Left ventricle myocardium inferior (tissue), 1 donor: ENCODE data around the gene BLVRA. TPM values are rescaled to one million over a fixed set of nuclear protein-coding genes. Genes with fewer than 3 reads are reported as not detected.

Experiments used
- DNase-seq: peaks from one replicate; pipeline ENCODE4 v3.0.0-alpha.2; 2020
- H3K27ac ChIP-seq: fragments of 200-600 bp; replicated peaks from 2 replicates; pipeline ENCODE4 v1.8.0; 2021
- H3K27me3 ChIP-seq: fragments of 200-600 bp; 2 replicates; pipeline ENCODE4 v1.8.0; 2021; ENCODE audit warnings: low read depth
- H3K36me3 ChIP-seq: fragments of 200-600 bp; 2 replicates; pipeline ENCODE4 v1.8.0; 2021
- H3K4me1 ChIP-seq: fragments of 200-600 bp; 2 replicates; pipeline ENCODE4 v1.8.0; 2021
- H3K4me3 ChIP-seq: fragments of 200-600 bp; 2 replicates; pipeline ENCODE4 v1.8.0; 2021; ENCODE audit warnings: mild to moderate bottlenecking, moderate library complexity
- H3K9me3 ChIP-seq: fragments of 200-600 bp; replicated peaks from 2 replicates; pipeline ENCODE4 v1.8.0; 2021
- CTCF ChIP-seq: fragments of 200-600 bp; IDR thresholded peaks from 2 replicates; pipeline ENCODE4 v1.8.0; 2021; ENCODE audit warnings: antibody characterized with exemption, mild to moderate bottlenecking, borderline replicate concordance
- intact Hi-C: fragments of 100-400 bp; cut with micrococcal nuclease; formaldehyde crosslinking; loops from one replicate; pipeline ENCODE4 v1.11.0; 2022
- total RNA-seq: library from RNA; stranded (reverse); fragmentation: NEBNext Ultra II Directional; extraction: Animal tissue kit (Norgen Biotek cat#: 25700); gene quantifications from one replicate; pipeline ENCODE4 v1.2.1, GENCODE V29; 2021
- donor health status: DM: no; HTN: yes; CAD: no; lungs with severe emphysema.

Gene BLVRA
- total RNA-seq, 1 donor from 2014 or later: 44.8 TPM

GRCh38 chr7:43768201-43768886 is 9.9 kb downstream of the BLVRA start:
- no peaks in the 10 kb centered on the region for H3K9me3 ChIP-seq
- intact Hi-C loops: no loop called here
- no peak for DNase-seq
- H3K4me1 ChIP-seq: peaks cover 17% of the 10 kb centered on the region
- no peak overlapping the region for H3K27ac ChIP-seq
- H3K4me3 ChIP-seq: no peak overlapping the region
- H3K36me3 ChIP-seq: peaks cover 21% of the 10 kb centered on the region
- no peaks in the 10 kb centered on the region for H3K27me3 ChIP-seq
- TF ChIP-seq CTCF: no peak

- Histone ChIP-seq H3K36me3 (peaks cover 21% of the 10 kb centered on the region), H3K9me3 (no peaks in the 10 kb centered on the region), H3K4me3 (no peak overlapping the region), H3K27ac (no peak overlapping the region), H3K27me3 (no peaks in the 10 kb centered on the region), H3K4me1 (peaks cover 17% of the 10 kb centered on the region)
- no peak for DNase-seq
- no peak for TF ChIP-seq CTCF
- intact Hi-C loops: no loop called here
Measured at GRCh38 chr7:43768887-43769272, 10.4 kb downstream of the BLVRA start.

GRCh38 chr7:43769281-43769680 is 10.8 kb downstream of the BLVRA start:
- Histone ChIP-seq H3K27me3 (no peaks in the 10 kb centered on the region), H3K36me3 (peaks cover 21% of the 10 kb centered on the region), H3K27ac (no peak overlapping the region), H3K4me1 (peaks cover 15% of the 10 kb centered on the region), H3K4me3 (no peak overlapping the region), H3K9me3 (peaks cover under 1% of the 10 kb centered on the region)
- intact Hi-C loops: no loop called here
- TF ChIP-seq CTCF: no peak
- DNase-seq: no peak

GRCh38 chr7:43769791-43770465 is 11.4 kb downstream of the BLVRA start:
- DNase-seq: no peak
- Histone ChIP-seq H3K27me3 (no peaks in the 10 kb centered on the region), H3K4me1 (peaks cover 9% of the 10 kb centered on the region), H3K9me3 (peaks cover 6% of the 10 kb centered on the region), H3K36me3 (peaks cover 21% of the 10 kb centered on the region), H3K4me3 (no peak overlapping the region), H3K27ac (no peak overlapping the region)
- TF ChIP-seq CTCF: no peak
- intact Hi-C loops: no loop called here

GRCh38 chr7:43771128-43771527 is 12.6 kb downstream of the BLVRA start:
- no peak for TF ChIP-seq CTCF
- H3K27me3 ChIP-seq: no peaks in the 10 kb centered on the region

More at GRCh38 chr7:43771128-43771527, 12.6 kb downstream of the BLVRA start:
- Histone ChIP-seq H3K27ac (no peak overlapping the region), H3K9me3 (peaks cover 11% of the 10 kb centered on the region), H3K4me1 (peaks cover 5% of the 10 kb centered on the region), H3K36me3 (peaks cover 21% of the 10 kb centered on the region), H3K4me3 (no peak overlapping the region)
- no peak for DNase-seq
- intact Hi-C loops: no loop called here
